NCI-H748 (cell line): ENCODE data around the gene DCAF17.

Experiments used
- DNase-seq: peaks from one replicate; lab custom pipeline; 2025; ENCODE audit not compliant: unreplicated experiment; lab: John Stamatoyannopoulos, UW

Gene DCAF17

GRCh38 chr2:171434013-171434989 is at the start of gene DCAF17:
Gene DCAF17, plus strand, starts transcription at chr2:171434226. Its CDS starts 352 bp downstream, at chr2:171434578.
- DNase-seq = peak; percentile 98

GRCh38 chr2:171386627-171387026 is 47.4 kb upstream of the DCAF17 start:
- DNase-seq = peak; percentile 37

- no peak for DNase-seq
These were observed 47.0 kb upstream of the DCAF17 start for GRCh38 chr2:171387052-171387451.

- no peak for DNase-seq
These were observed 44.7 kb upstream of the DCAF17 start for GRCh38 chr2:171389325-171389724.

GRCh38 chr2:171389780-171390179 is 44.2 kb upstream of the DCAF17 start:
- DNase-seq = no peak

- no peak for DNase-seq
These were observed 43.0 kb upstream of the DCAF17 start for GRCh38 chr2:171390941-171391516.

- no peak for DNase-seq
These were observed 42.5 kb upstream of the DCAF17 start for GRCh38 chr2:171391532-171391931.

- no peak for DNase-seq
These were observed 40.5 kb upstream of the DCAF17 start for GRCh38 chr2:171393487-171393886.

GRCh38 chr2:171394164-171394740 is 39.8 kb upstream of the DCAF17 start:
- no peak for DNase-seq

- no peak for DNase-seq
These were observed 34.7 kb upstream of the DCAF17 start for GRCh38 chr2:171399292-171399691.

GRCh38 chr2:171400395-171400794 is 33.6 kb upstream of the DCAF17 start:
- no peak for DNase-seq

- DNase-seq = no peak
These were observed 32.1 kb upstream of the DCAF17 start for GRCh38 chr2:171401947-171402346.

GRCh38 chr2:171402906-171403580 is 31.0 kb upstream of the DCAF17 start:
- DNase-seq = no peak

- no peak for DNase-seq
These were observed 29.8 kb upstream of the DCAF17 start for GRCh38 chr2:171404261-171404660.

- DNase-seq = no peak
These were observed 29.3 kb upstream of the DCAF17 start for GRCh38 chr2:171404719-171405118.

- no peak for DNase-seq
These were observed 28.5 kb upstream of the DCAF17 start for GRCh38 chr2:171405546-171405945.

- DNase-seq = no peak
These were observed 28.0 kb upstream of the DCAF17 start for GRCh38 chr2:171406044-171406443.

GRCh38 chr2:171407030-171407675 is 26.9 kb upstream of the DCAF17 start:
- DNase-seq = no peak

- no peak for DNase-seq
These were observed 26.4 kb upstream of the DCAF17 start for GRCh38 chr2:171407676-171408044.

GRCh38 chr2:171409436-171409971 is 24.5 kb upstream of the DCAF17 start:
- DNase-seq = no peak

GRCh38 chr2:171410101-171410500 is 23.9 kb upstream of the DCAF17 start:
- DNase-seq = no peak
